GM12878 (cell line): ENCODE results near the gene MYCBPAP. TPM values are rescaled to one million over a fixed set of nuclear protein-coding genes. Genes with fewer than 3 reads are reported as not detected.

Experiments
- ATAC-seq: fragments of 200-7000 bp; cut with Tn5 transposase; 3 replicates; pipeline ENCODE4 v1.9.1; 2020; ENCODE audit warnings: mild to moderate bottlenecking, moderate library complexity
- BruUV-seq: library from RNA; stranded (reverse); fragments of 400-500 nt; replicated peaks from 2 replicates; lab custom pipeline; 2021; lab: Mats Ljungman, UMichigan
- CTCF ChIA-PET: fragments of 300-600 bp; sonication (Branson Sonifier 250); formaldehyde crosslinking; extraction: SDS; loops from one replicate; lab custom pipeline; 2021; ENCODE audit warnings: inconsistent platforms; lab: Yijun Ruan, JAX
- POLR2A ChIA-PET: fragments of 350-600 bp; formaldehyde crosslinking; extraction: SDS; loops from one replicate; lab custom pipeline; 2021; ENCODE audit warnings: inconsistent platforms; lab: Charles Lee
- RAD21 ChIA-PET: fragments of 300-600 bp; sonication (Branson Sonifier 250); formaldehyde crosslinking; loops from one replicate; lab custom pipeline; 2023; ENCODE audit warnings: antibody characterized with exemption; ENCODE audit not compliant: unreplicated experiment; lab: Charles Lee
- SMC1A ChIA-PET: fragments of 300-600 bp; sonication (Branson Sonifier 250); formaldehyde crosslinking; loops from one replicate; lab custom pipeline; 2023; ENCODE audit not compliant: unreplicated experiment, uncharacterized antibody; lab: Charles Lee
- DNase-seq: peaks from one replicate; pipeline ENCODE4 v3.0.0-alpha.2; 2011; ENCODE audit warnings: low read depth, low spot score
- FAIRE-seq: peaks from 3 replicates; lab custom pipeline; 2011; peaks lifted over from hg19 to GRCh38; lab: Jason Lieb, UNC
- H2AFZ ChIP-seq: 2 replicates; pipeline ENCODE4 v1.6.0; 2011; ENCODE audit warnings: low read depth, low read length, control low read depth; ENCODE audit not compliant: control insufficient read depth
- H3K27ac ChIP-seq: 2 replicates; pipeline ENCODE4 v1.5.1; 2011; ENCODE audit warnings: control low read depth; ENCODE audit not compliant: control insufficient read depth, insufficient read depth
- H3K27me3 ChIP-seq, 2 experiments: replicated peaks in 1 of 2; 2 replicates each; pipeline versions ENCODE4 v1.6.0 to v1.6.1; 2011; ENCODE audit warnings: low read length in 1 of 2; ENCODE audit not compliant: control insufficient read depth in 2 of 2, insufficient read depth in 2 of 2
- H3K36me3 ChIP-seq, 2 experiments: 2 replicates each; pipeline ENCODE4 v1.5.1; 2011; ENCODE audit warnings: low read length in 1 of 2; ENCODE audit not compliant: control insufficient read depth in 2 of 2, insufficient read depth in 2 of 2
- H3K4me1 ChIP-seq: 2 replicates; pipeline ENCODE4 v1.6.1; 2011; ENCODE audit warnings: mild to moderate bottlenecking, low read length, moderate library complexity, mixed read lengths; ENCODE audit not compliant: control insufficient read depth, insufficient read depth
- H3K4me2 ChIP-seq: 2 replicates; pipeline ENCODE4 v1.6.0; 2011; ENCODE audit warnings: control low read depth; ENCODE audit not compliant: control insufficient read depth, insufficient read depth
- H3K4me3 ChIP-seq: fragments of 200-600 bp; sonication (generic); 2 replicates; pipeline ENCODE4 v1.5.1; 2016
- H3K79me2 ChIP-seq: 2 replicates; pipeline ENCODE4 v1.6.0; 2011; ENCODE audit warnings: low read length; ENCODE audit not compliant: control insufficient read depth, insufficient read depth
- H3K9ac ChIP-seq: 2 replicates; pipeline ENCODE4 v1.8.0; 2011; ENCODE audit warnings: low read length, control low read depth, mixed read lengths; ENCODE audit not compliant: control insufficient read depth, insufficient read depth
- H3K9me3 ChIP-seq: replicated peaks from 3 replicates; pipeline ENCODE4 v1.5.1; 2011; ENCODE audit warnings: mild to moderate bottlenecking, low read length; ENCODE audit not compliant: control insufficient read depth, insufficient read depth
- H4K20me1 ChIP-seq: 2 replicates; pipeline ENCODE4 v1.6.0; 2011; ENCODE audit not compliant: control insufficient read depth, insufficient read depth
- BCL3 ChIP-seq: IDR thresholded peaks from 2 replicates; pipeline ENCODE4 v1.6.1; 2011; ENCODE audit warnings: borderline replicate concordance, low read depth, mild to moderate bottlenecking, moderate library complexity, low read length; ENCODE audit not compliant: insufficient read depth, poor library complexity, severe bottlenecking
- EGR1 ChIP-seq, 2 experiments: IDR thresholded peaks; 1 replicate in 1 of 2; 2 replicates in 1 of 2; pipeline ENCODE4 v1.6.1; 2011 to 2012; ENCODE audit warnings: low read depth in 2 of 2, low read length in 2 of 2, borderline replicate concordance in 1 of 2, mild to moderate bottlenecking in 1 of 2, moderate library complexity in 1 of 2
- EP300 ChIP-seq, 2 experiments: fragments of 150-350 bp in 1 of 2; IDR thresholded peaks; 2 replicates each; pipeline ENCODE4 v1.6.1; 2011 to 2012; ENCODE audit warnings: low read depth in 2 of 2, low read length in 2 of 2, borderline replicate concordance in 1 of 2, improper control_type of control experiment in 1 of 2, inconsistent platforms in 1 of 2; ENCODE audit not compliant: control insufficient read depth in 1 of 2
- IRF3 ChIP-seq: fragments of 450-650 bp; IDR thresholded peaks from 2 replicates; pipeline ENCODE4 v1.6.1; 2014; ENCODE audit warnings: mild to moderate bottlenecking
- MYC ChIP-seq: IDR thresholded peaks from 2 replicates; pipeline ENCODE4 v1.6.1; 2011; ENCODE audit warnings: mild to moderate bottlenecking, low read length, moderate library complexity, inconsistent platforms; ENCODE audit not compliant: insufficient read depth, insufficient replicate concordance, insufficient read length, severe bottlenecking
- NFYA ChIP-seq: IDR thresholded peaks from 2 replicates; pipeline ENCODE4 v1.6.1; 2011; ENCODE audit warnings: low read depth, mild to moderate bottlenecking, low read length, improper control_type of control experiment, borderline replicate concordance
- POU2F2 ChIP-seq: IDR thresholded peaks from 3 replicates; pipeline ENCODE4 v1.6.1; 2011; ENCODE audit warnings: low read depth, mild to moderate bottlenecking, low read length, borderline replicate concordance
- SREBF1 ChIP-seq: IDR thresholded peaks from 2 replicates; pipeline ENCODE4 v1.6.1; 2012; ENCODE audit warnings: mild to moderate bottlenecking, low read length
- SUZ12 ChIP-seq: fragments of 200-600 bp; sonication (generic); IDR thresholded peaks from one replicate; pipeline ENCODE4 v1.6.1; 2018; ENCODE audit warnings: antibody characterized with exemption, mild to moderate bottlenecking; ENCODE audit not compliant: unreplicated experiment
- TCF3 ChIP-seq: IDR thresholded peaks from 2 replicates; pipeline ENCODE4 v1.6.1; 2012; ENCODE audit warnings: low read depth, mild to moderate bottlenecking, low read length, borderline replicate concordance; ENCODE audit not compliant: insufficient read depth
- ZBED1 ChIP-seq: IDR thresholded peaks from 2 replicates; pipeline ENCODE4 v1.6.1; 2016; ENCODE audit warnings: borderline replicate concordance
- ZBTB4 ChIP-seq: fragments of 450-650 bp; formaldehyde crosslinking; IDR thresholded peaks from 2 replicates; pipeline ENCODE4 v1.4.0; 2022; ENCODE audit warnings: mild to moderate bottlenecking, moderate library complexity
- WGBS: methylation state at CpG from one replicate; pipeline ENCODE4 v1.1.6; 2016; ENCODE audit warnings: low lambda C conversion rate; ENCODE audit not compliant: insufficient replicate concordance, insufficient coverage; ENCODE audit errors: missing lambda C conversion rate; 5-methylcytosine and 5-hydroxymethylcytosine counted together
- in situ Hi-C: fragments of 300-500 bp; cut with MboI; formaldehyde crosslinking; loops from 9 replicates; pipeline ENCODE4 v1.14.3; 2018; ENCODE audit warnings: mixed read lengths
- intact Hi-C: fragments of 100-400 bp; cut with micrococcal nuclease; formaldehyde crosslinking; loops from one replicate; pipeline ENCODE4 v1.14.2; 2022; ENCODE audit not compliant: unreplicated experiment
- polyA plus RNA-seq, 11 experiments: library from polyadenylated mRNA; depleted of rRNA in 4 of 11; unstranded in 6 of 11; stranded (reverse) in 5 of 11; fragments of >200 nt; fragmentation: Nextera tagmentation in 4 of 11; fragmentation: Illumina TruSeq in 1 of 11; extraction: Ambion mirVana in 4 of 11; extraction: Trizol in 1 of 11; gene quantifications; 1 replicate in 1 of 11; 2 replicates in 10 of 11; pipeline versions ENCODE4 v1.2.1 to v1.2.3, GENCODE V29; 2011 to 2016; ENCODE audit warnings: inconsistent platforms in 2 of 11, missing spikeins in 2 of 11, low read depth in 1 of 11
- total RNA-seq, 4 experiments: library from RNA; depleted of rRNA in 3 of 4; stranded (reverse); fragments of >200 nt in 3 of 4; fragmentation: Illumina TruSeq in 1 of 4; extraction: Trizol in 1 of 4; gene quantifications; 2 replicates each; pipeline versions ENCODE4 v1.2.1 to v1.2.3, GENCODE V29; 2013 to 2021

MYCBPAP gene
- total and polyA plus RNA-seq, 10 of the 15 experiments (the other 5 are each of a cell fraction or from before 2014, with no cell fraction given): 0.23 to 2.7 (median 1.5) TPM

GRCh38 chr17:50466371-50467113, 41.7 kb upstream of the MYCBPAP start:
- no TSS peak for BruUV-seq
- Histone ChIP-seq H4K20me1 (no peaks in the 10 kb centered on the region), H3K36me3 (no peaks in the 10 kb centered on the region), H3K4me3 (no peak overlapping the region), H2AFZ (no peak overlapping the region), H3K9ac (no peak overlapping the region), H3K9me3 (no peaks in the 10 kb centered on the region), H3K4me1 (no peaks in the 10 kb centered on the region), H3K79me2 (no peaks in the 10 kb centered on the region), H3K4me2 (no peak overlapping the region), H3K27me3 (peaks cover 0 to 3% of the 10 kb centered on the region in 2 experiments; a peak in 2 of 4 replicates), H3K27ac (no peak overlapping the region)
- WGBS: 4% methylated on average over 9 of the region's 9 CpGs
- peak; percentile 33; the same call in 2 of the 3 replicates for ATAC-seq
- DNase-seq: no peak
- intact Hi-C loops: no loop called here
- ChIA-PET SMC1A (no interaction called here), RAD21 (no interaction called here), POLR2A (interaction anchor here (0.6 to 0.7 kb wide), 2 partner anchors 84 to 124 kb away, joined by 4 to 5 read pairs; no protein-coding TSS in a partner anchor), CTCF (no interaction called here)
- no peak for FAIRE-seq
- in situ Hi-C loops: no loop called here
- TF ChIP-seq ZBTB4 (CRISPR knock-in tag) (no peak), BCL3 (no peak), POU2F2 (no peak), TCF3 (no peak), EP300 (IDR thresholded peaks at IDR 0.05; ENCODE audit: borderline replicate concordance in 1 of 2, control insufficient read depth in 1 of 2, low read depth in 2 of 2, low read length in 2 of 2) (no peak), ZBED1 (no peak), SUZ12 (no peak), IRF3 (no peak), NFYA (no peak), MYC (no peak), SREBF1 (no peak), EGR1 (IDR thresholded peaks at IDR 0.05; ENCODE audit: borderline replicate concordance in 1 of 2, low read depth in 2 of 2, low read length in 2 of 2) (no peak)
